Caco-2 (cell line): ENCODE data around the gene ASB16. TPM values are rescaled to one million over a fixed set of nuclear protein-coding genes. Genes with fewer than 3 reads are reported as not detected.

Experiments used
- BruUV-seq: library from RNA; stranded (reverse); fragments of 400-500 nt; replicated peaks from 2 replicates; lab custom pipeline; 2021; lab: Mats Ljungman, UMichigan
- CTCF ChIA-PET: fragments of 300-600 bp; sonication (Branson Sonifier 250); formaldehyde crosslinking; loops from one replicate; lab custom pipeline; 2022; ENCODE audit warnings: antibody characterized with exemption; lab: Charles Lee
- POLR2A ChIA-PET: fragments of 300-600 bp; sonication (Branson Sonifier 250); formaldehyde crosslinking; loops from one replicate; lab custom pipeline; 2022; ENCODE audit warnings: antibody characterized with exemption; lab: Charles Lee
- DNase-seq, 2 experiments: peaks; one replicate each; pipeline versions ENCODE4 v3.0.0 to v3.0.0-alpha.2; 2020 to 2022
- H3K27me3 ChIP-seq: replicated peaks from 2 replicates; pipeline ENCODE4 v1.6.0; 2011; ENCODE audit warnings: low read length; ENCODE audit not compliant: control insufficient read depth, insufficient read depth
- H3K36me3 ChIP-seq: 2 replicates; pipeline ENCODE4 v1.5.1; 2011; ENCODE audit warnings: low read length; ENCODE audit not compliant: control insufficient read depth, insufficient read depth
- H3K4me1 ChIP-seq: fragments of 250-450 bp; sonication (Bioruptor Pico); 2 replicates; pipeline ENCODE4 v1.5.1; 2020; ENCODE audit warnings: mild to moderate bottlenecking
- H3K4me3 ChIP-seq: 2 replicates; pipeline ENCODE4 v1.5.1; 2011; ENCODE audit warnings: low read depth, mild to moderate bottlenecking, control low read depth, low read length
- H3K9me3 ChIP-seq: fragments of 250-450 bp; sonication (Bioruptor Pico); 2 replicates; pipeline ENCODE4 v1.5.1; 2020; ENCODE audit warnings: mild to moderate bottlenecking, moderate library complexity
- H3K27ac Mint-ChIP-seq: one replicate; pipeline ENCODE4 v1.8.0; 2022; ENCODE audit warnings: mixed read lengths; ENCODE audit not compliant: unreplicated experiment
- H3K27me3 Mint-ChIP-seq: one replicate; pipeline ENCODE4 v1.8.0; 2022; ENCODE audit warnings: mixed read lengths; ENCODE audit not compliant: insufficient read depth, unreplicated experiment
- H3K36me3 Mint-ChIP-seq: one replicate; pipeline ENCODE4 v1.8.0; 2022; ENCODE audit warnings: mild to moderate bottlenecking, mixed read lengths; ENCODE audit not compliant: insufficient read depth, unreplicated experiment
- H3K4me1 Mint-ChIP-seq: one replicate; pipeline ENCODE4 v1.8.0; 2022; ENCODE audit warnings: low read depth, mixed read lengths; ENCODE audit not compliant: unreplicated experiment
- H3K4me3 Mint-ChIP-seq: one replicate; pipeline ENCODE4 v1.8.0; 2022; ENCODE audit warnings: mild to moderate bottlenecking, moderate library complexity, mixed read lengths; ENCODE audit not compliant: unreplicated experiment
- H3K9me3 Mint-ChIP-seq: one replicate; pipeline ENCODE4 v1.8.0; 2022; ENCODE audit warnings: mixed read lengths; ENCODE audit not compliant: unreplicated experiment
- CTCF ChIP-seq, 2 experiments: fragments of 200-600 bp in 1 of 2; IDR thresholded peaks; 1 replicate in 1 of 2; 2 replicates in 1 of 2; pipeline versions ENCODE4 v1.5.1 to v1.8.0; 2011 to 2022; ENCODE audit warnings: antibody characterized with exemption in 1 of 2, control low read depth in 1 of 2, inconsistent platforms in 1 of 2, low read depth in 1 of 2, low read length in 1 of 2, mild to moderate bottlenecking in 1 of 2, moderate library complexity in 1 of 2; ENCODE audit not compliant: insufficient read depth in 1 of 2, severe bottlenecking in 1 of 2, unreplicated experiment in 1 of 2
- intact Hi-C: fragments of 100-400 bp; cut with micrococcal nuclease; formaldehyde crosslinking; loops from one replicate; pipeline ENCODE4 v1.10.0; 2022; ENCODE audit not compliant: unreplicated experiment
- total RNA-seq: library from RNA; stranded (reverse); gene quantifications from 2 replicates; pipeline ENCODE4 v1.2.3, GENCODE V29; 2022

The ASB16 gene
- total RNA-seq, 1 experiment from 2014 or later: not detected

- Histone ChIP-seq H3K4me3 (no peak overlapping the region), H3K9me3 (no peaks in the 10 kb centered on the region), H3K27me3 (no peaks in the 10 kb centered on the region), H3K36me3 (no peaks in the 10 kb centered on the region), H3K4me1 (no peaks in the 10 kb centered on the region)
- intact Hi-C loops: no loop called here
- CTCF ChIA-PET: interaction anchor here (1.3 kb wide), 1 partner anchor 8 kb away, joined by 4 read pairs; no protein-coding TSS in a partner anchor
- no TSS peak for BruUV-seq
- H3K27me3 Mint-ChIP-seq: no peaks in the 10 kb centered on the region
- no peak for TF ChIP-seq CTCF (IDR thresholded peaks at IDR 0.05; ENCODE audit: insufficient read depth in 1 of 2, low read depth in 1 of 2, low read length in 1 of 2, severe bottlenecking in 1 of 2, unreplicated experiment in 1 of 2)
- peaks cover 35% of the 10 kb centered on the region for H3K36me3 Mint-ChIP-seq
- POLR2A ChIA-PET: no interaction called here
- no peaks in the 10 kb centered on the region for H3K9me3 Mint-ChIP-seq
- no peaks in the 10 kb centered on the region for H3K4me1 Mint-ChIP-seq
- H3K4me3 Mint-ChIP-seq: no peak overlapping the region
- DNase-seq: no peak
- no peak overlapping the region for H3K27ac Mint-ChIP-seq
These were observed 5.8 kb downstream of the ASB16 start for GRCh38 chr17:44176257-44176656.

- Histone ChIP-seq H3K4me3 (no peak overlapping the region), H3K36me3 (no peaks in the 10 kb centered on the region), H3K4me1 (no peaks in the 10 kb centered on the region), H3K27me3 (no peaks in the 10 kb centered on the region), H3K9me3 (no peaks in the 10 kb centered on the region)
- DNase-seq: no peak
- CTCF ChIA-PET: interaction anchor here (1.3 kb wide), 1 partner anchor 9 kb away, joined by 4 read pairs; no protein-coding TSS in a partner anchor
- intact Hi-C loops: no loop called here
- H3K27me3 Mint-ChIP-seq: no peaks in the 10 kb centered on the region
- no peak overlapping the region for H3K4me3 Mint-ChIP-seq
- H3K27ac Mint-ChIP-seq: no peak overlapping the region
- no peak for TF ChIP-seq CTCF (IDR thresholded peaks at IDR 0.05; ENCODE audit: insufficient read depth in 1 of 2, low read depth in 1 of 2, low read length in 1 of 2, severe bottlenecking in 1 of 2, unreplicated experiment in 1 of 2)
- H3K9me3 Mint-ChIP-seq: no peaks in the 10 kb centered on the region
- BruUV-seq: no TSS peak
- H3K36me3 Mint-ChIP-seq: peaks cover 37% of the 10 kb centered on the region
- POLR2A ChIA-PET: no interaction called here
- no peaks in the 10 kb centered on the region for H3K4me1 Mint-ChIP-seq
These were observed 6.4 kb downstream of the ASB16 start for GRCh38 chr17:44176671-44177501.

GRCh38 chr17:44177640-44178039 is 7.1 kb downstream of the ASB16 start:
- TF ChIP-seq CTCF (IDR thresholded peaks at IDR 0.05; ENCODE audit: insufficient read depth in 1 of 2, low read depth in 1 of 2, low read length in 1 of 2, severe bottlenecking in 1 of 2, unreplicated experiment in 1 of 2): no peak
- POLR2A ChIA-PET: no interaction called here
- H3K27ac Mint-ChIP-seq: no peak overlapping the region

More at GRCh38 chr17:44177640-44178039, 7.1 kb downstream of the ASB16 start:
- Histone ChIP-seq H3K27me3 (no peaks in the 10 kb centered on the region), H3K9me3 (no peaks in the 10 kb centered on the region), H3K4me1 (no peaks in the 10 kb centered on the region), H3K36me3 (peaks cover 1% of the 10 kb centered on the region; the same call in 1 of the 2 replicates), H3K4me3 (no peak overlapping the region)
- intact Hi-C loops: no loop called here
- no peak for DNase-seq
- H3K36me3 Mint-ChIP-seq: peaks cover 39% of the 10 kb centered on the region
- H3K4me3 Mint-ChIP-seq: no peak overlapping the region
- CTCF ChIA-PET: no interaction called here
- H3K4me1 Mint-ChIP-seq: no peaks in the 10 kb centered on the region
- H3K27me3 Mint-ChIP-seq: no peaks in the 10 kb centered on the region
- no TSS peak for BruUV-seq
- H3K9me3 Mint-ChIP-seq: no peaks in the 10 kb centered on the region
